Panc1 (cell line): ENCODE data around the gene ALDH1L2. TPM values are rescaled to one million over a fixed set of nuclear protein-coding genes. Genes with fewer than 3 reads are reported as not detected.

Source experiments
- ATAC-seq: fragments of 200-7000 bp; cut with Tn5 transposase; 2 replicates; pipeline ENCODE4 v1.9.1; 2020; ENCODE audit warnings: mild to moderate bottlenecking, moderate library complexity
- BruUV-seq: library from RNA; stranded (reverse); fragments of 400-500 nt; replicated peaks from 2 replicates; lab custom pipeline; 2021; lab: Mats Ljungman, UMichigan
- CTCF ChIA-PET: fragments of 300-600 bp; sonication (Branson Sonifier 250); formaldehyde crosslinking; loops from one replicate; lab custom pipeline; 2022; ENCODE audit warnings: antibody characterized with exemption; lab: Charles Lee
- POLR2A ChIA-PET: fragments of 300-600 bp; sonication (Branson Sonifier 250); formaldehyde crosslinking; loops from one replicate; lab custom pipeline; 2022; ENCODE audit warnings: antibody characterized with exemption; lab: Charles Lee
- DNase-seq: peaks from one replicate; pipeline ENCODE4 v3.0.0-alpha.2; 2010; ENCODE audit warnings: low read depth, low spot score
- H3K27ac ChIP-seq: 2 replicates; pipeline ENCODE4 v1.5.1; 2011; ENCODE audit warnings: mild to moderate bottlenecking, low read length, inconsistent platforms
- H3K27me3 ChIP-seq: fragments of 200-500 bp; sonication (Bioruptor generic); 2 replicates; pipeline ENCODE4 v1.6.0; 2014; ENCODE audit warnings: low read length, inconsistent platforms; ENCODE audit not compliant: control insufficient read depth, insufficient read depth
- H3K36me3 ChIP-seq: fragments of 200-500 bp; sonication (Bioruptor generic); 2 replicates; pipeline ENCODE4 v1.5.1; 2014; ENCODE audit warnings: inconsistent platforms, mild to moderate bottlenecking, low read length, moderate library complexity; ENCODE audit not compliant: control insufficient read depth, insufficient read depth
- H3K4me1 ChIP-seq: 2 replicates; pipeline ENCODE4 v1.5.1; 2011; ENCODE audit warnings: inconsistent platforms, mild to moderate bottlenecking, low read length, moderate library complexity; ENCODE audit not compliant: control insufficient read depth, insufficient read depth
- H3K4me3 ChIP-seq, 2 experiments: 2 replicates each; pipeline ENCODE4 v1.5.1; 2011 to 2012; ENCODE audit warnings: low read depth in 2 of 2, low read length in 2 of 2, mild to moderate bottlenecking in 2 of 2, inconsistent platforms in 1 of 2, moderate library complexity in 1 of 2
- H3K9me3 ChIP-seq: fragments of 200-500 bp; sonication (Bioruptor generic); 2 replicates; pipeline ENCODE4 v1.5.1; 2014; ENCODE audit warnings: low read depth, mild to moderate bottlenecking, inconsistent platforms, low read length, moderate library complexity; ENCODE audit not compliant: control insufficient read depth, insufficient read depth
- POLR2AphosphoS5 ChIP-seq: IDR thresholded peaks from 2 replicates; pipeline ENCODE4 v1.6.1; 2012; ENCODE audit warnings: mild to moderate bottlenecking, low read depth, low read length, moderate library complexity
- SIN3A ChIP-seq: IDR thresholded peaks from 2 replicates; pipeline ENCODE4 v1.6.1; 2012; ENCODE audit warnings: low read depth, mild to moderate bottlenecking, low read length, moderate library complexity, borderline replicate concordance; ENCODE audit not compliant: insufficient read depth
- TCF7L2 ChIP-seq: IDR thresholded peaks from 2 replicates; pipeline ENCODE4 v1.6.1; 2011; ENCODE audit warnings: mild to moderate bottlenecking, low read depth, low read length, inconsistent platforms
- in situ Hi-C: cut with HindIII; loops from 2 replicates; pipeline ENCODE4 v1.10.0; 2016; ENCODE audit warnings: low sequenced_read_pairs, low pct_unique_long_range_greater_than_20kb
- intact Hi-C: fragments of 100-400 bp; cut with micrococcal nuclease; formaldehyde crosslinking; loops from one replicate; pipeline ENCODE4 v1.10.0; 2022; ENCODE audit not compliant: unreplicated experiment
- total RNA-seq: library from RNA; stranded (reverse); gene quantifications from one replicate; pipeline ENCODE4 v1.2.1, GENCODE V29; 2021; ENCODE audit not compliant: unreplicated experiment
- TF ChIP-seq, protein P1 (sequence below), 2 experiments: IDR thresholded peaks; 2 replicates each; pipeline ENCODE4 v1.6.1; 2011 to 2012; ENCODE audit warnings: low read depth in 2 of 2, control low read depth in 1 of 2, low read length in 1 of 2, mild to moderate bottlenecking in 1 of 2, moderate library complexity in 1 of 2; ENCODE audit not compliant: insufficient read depth in 1 of 2
- TF ChIP-seq, protein P2 (sequence below): fragments of 450-650 bp; IDR thresholded peaks from 2 replicates; pipeline ENCODE4 v1.5.1; 2017; ENCODE audit warnings: mild to moderate bottlenecking

Gene ALDH1L2
- total RNA-seq, 1 experiment from 2014 or later = 2.2 TPM

DNA sequence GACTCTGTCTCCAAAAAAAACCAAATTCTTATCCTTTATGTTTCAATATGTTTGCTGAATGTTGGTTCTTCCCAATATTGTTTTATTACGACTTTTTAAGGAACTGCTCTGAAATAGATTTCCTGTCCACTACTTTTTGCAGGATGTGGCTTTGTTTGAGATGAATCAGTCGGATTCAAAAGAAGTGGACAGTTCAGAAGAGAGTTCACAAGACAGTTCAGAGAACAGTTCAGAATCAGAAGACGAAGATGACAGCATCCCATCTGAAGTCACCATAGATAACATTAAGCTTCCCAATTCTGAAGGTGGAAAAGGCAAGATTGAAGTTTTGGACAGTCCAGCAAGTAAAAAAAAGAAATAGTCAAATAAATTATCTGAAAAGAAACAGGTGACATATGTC lies 89.9 kb downstream of the ALDH1L2 start:
- no peak for DNase-seq
- no peak overlapping the region for H3K4me3 ChIP-seq
- TF ChIP-seq TCF7L2 (no peak), SIN3A (no peak), POLR2AphosphoS5 (no peak)
- TF ChIP-seq, protein P1, sequence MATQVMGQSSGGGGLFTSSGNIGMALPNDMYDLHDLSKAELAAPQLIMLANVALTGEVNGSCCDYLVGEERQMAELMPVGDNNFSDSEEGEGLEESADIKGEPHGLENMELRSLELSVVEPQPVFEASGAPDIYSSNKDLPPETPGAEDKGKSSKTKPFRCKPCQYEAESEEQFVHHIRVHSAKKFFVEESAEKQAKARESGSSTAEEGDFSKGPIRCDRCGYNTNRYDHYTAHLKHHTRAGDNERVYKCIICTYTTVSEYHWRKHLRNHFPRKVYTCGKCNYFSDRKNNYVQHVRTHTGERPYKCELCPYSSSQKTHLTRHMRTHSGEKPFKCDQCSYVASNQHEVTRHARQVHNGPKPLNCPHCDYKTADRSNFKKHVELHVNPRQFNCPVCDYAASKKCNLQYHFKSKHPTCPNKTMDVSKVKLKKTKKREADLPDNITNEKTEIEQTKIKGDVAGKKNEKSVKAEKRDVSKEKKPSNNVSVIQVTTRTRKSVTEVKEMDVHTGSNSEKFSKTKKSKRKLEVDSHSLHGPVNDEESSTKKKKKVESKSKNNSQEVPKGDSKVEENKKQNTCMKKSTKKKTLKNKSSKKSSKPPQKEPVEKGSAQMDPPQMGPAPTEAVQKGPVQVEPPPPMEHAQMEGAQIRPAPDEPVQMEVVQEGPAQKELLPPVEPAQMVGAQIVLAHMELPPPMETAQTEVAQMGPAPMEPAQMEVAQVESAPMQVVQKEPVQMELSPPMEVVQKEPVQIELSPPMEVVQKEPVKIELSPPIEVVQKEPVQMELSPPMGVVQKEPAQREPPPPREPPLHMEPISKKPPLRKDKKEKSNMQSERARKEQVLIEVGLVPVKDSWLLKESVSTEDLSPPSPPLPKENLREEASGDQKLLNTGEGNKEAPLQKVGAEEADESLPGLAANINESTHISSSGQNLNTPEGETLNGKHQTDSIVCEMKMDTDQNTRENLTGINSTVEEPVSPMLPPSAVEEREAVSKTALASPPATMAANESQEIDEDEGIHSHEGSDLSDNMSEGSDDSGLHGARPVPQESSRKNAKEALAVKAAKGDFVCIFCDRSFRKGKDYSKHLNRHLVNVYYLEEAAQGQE (IDR thresholded peaks at IDR 0.05; ENCODE audit: insufficient read depth in 1 of 2, low read depth in 2 of 2, low read length in 1 of 2) = no peak
- TF ChIP-seq, protein P2, sequence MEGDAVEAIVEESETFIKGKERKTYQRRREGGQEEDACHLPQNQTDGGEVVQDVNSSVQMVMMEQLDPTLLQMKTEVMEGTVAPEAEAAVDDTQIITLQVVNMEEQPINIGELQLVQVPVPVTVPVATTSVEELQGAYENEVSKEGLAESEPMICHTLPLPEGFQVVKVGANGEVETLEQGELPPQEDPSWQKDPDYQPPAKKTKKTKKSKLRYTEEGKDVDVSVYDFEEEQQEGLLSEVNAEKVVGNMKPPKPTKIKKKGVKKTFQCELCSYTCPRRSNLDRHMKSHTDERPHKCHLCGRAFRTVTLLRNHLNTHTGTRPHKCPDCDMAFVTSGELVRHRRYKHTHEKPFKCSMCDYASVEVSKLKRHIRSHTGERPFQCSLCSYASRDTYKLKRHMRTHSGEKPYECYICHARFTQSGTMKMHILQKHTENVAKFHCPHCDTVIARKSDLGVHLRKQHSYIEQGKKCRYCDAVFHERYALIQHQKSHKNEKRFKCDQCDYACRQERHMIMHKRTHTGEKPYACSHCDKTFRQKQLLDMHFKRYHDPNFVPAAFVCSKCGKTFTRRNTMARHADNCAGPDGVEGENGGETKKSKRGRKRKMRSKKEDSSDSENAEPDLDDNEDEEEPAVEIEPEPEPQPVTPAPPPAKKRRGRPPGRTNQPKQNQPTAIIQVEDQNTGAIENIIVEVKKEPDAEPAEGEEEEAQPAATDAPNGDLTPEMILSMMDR = no peak
- H3K36me3 ChIP-seq = peaks cover 23% of the 10 kb centered on the region
- no peaks in the 10 kb centered on the region for H3K27me3 ChIP-seq
- no TSS peak for BruUV-seq
- POLR2A ChIA-PET = no interaction called here
- H3K4me1 ChIP-seq = no peaks in the 10 kb centered on the region
- no peak for ATAC-seq
- CTCF ChIA-PET = no interaction called here
- intact Hi-C loops = no loop called here
- in situ Hi-C loops = no loop called here
- H3K9me3 ChIP-seq = no peaks in the 10 kb centered on the region
- H3K27ac ChIP-seq = no peak overlapping the region

DNA sequence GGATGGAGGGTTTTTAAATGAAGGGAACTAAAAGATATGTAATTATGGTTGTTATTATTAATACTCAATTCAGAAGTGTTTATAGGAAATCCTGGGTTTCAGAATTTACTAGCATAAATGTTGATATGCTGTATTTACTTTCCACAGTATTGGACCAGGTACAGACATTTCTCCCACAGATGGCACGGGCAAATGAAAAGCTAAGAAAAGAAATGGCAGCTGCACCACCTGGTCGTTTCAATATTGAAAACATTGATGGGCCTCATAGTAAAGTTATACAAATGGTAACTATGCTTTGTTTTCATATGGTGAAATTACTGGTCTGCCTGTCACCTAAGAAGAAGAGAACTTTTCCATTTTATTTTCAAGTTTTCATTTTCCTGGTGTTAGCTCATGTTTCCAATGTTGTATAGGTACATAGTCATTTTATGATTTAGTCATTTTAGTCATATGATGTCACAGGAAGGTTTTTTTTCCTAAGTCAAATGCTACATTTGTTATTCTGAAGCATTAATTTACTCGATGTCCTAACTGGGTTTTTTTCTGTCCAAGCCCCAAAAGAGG lies 92.6 kb downstream of the ALDH1L2 start:
- intact Hi-C loops (no loop called here), in situ Hi-C loops (no loop called here)
- Histone ChIP-seq H3K27me3 (no peaks in the 10 kb centered on the region), H3K9me3 (no peaks in the 10 kb centered on the region), H3K27ac (no peak overlapping the region), H3K4me3 (no peak overlapping the region), H3K4me1 (peaks cover 10% of the 10 kb centered on the region), H3K36me3 (peaks cover 23% of the 10 kb centered on the region)
- DNase-seq = no peak
- ChIA-PET POLR2A (no interaction called here), CTCF (no interaction called here)
- BruUV-seq = no TSS peak
- TF ChIP-seq, protein P2 = no peak
- TF ChIP-seq POLR2AphosphoS5 (no peak), TCF7L2 (no peak), SIN3A (no peak)
- TF ChIP-seq, protein P1 (IDR thresholded peaks at IDR 0.05; ENCODE audit: insufficient read depth in 1 of 2, low read depth in 2 of 2, low read length in 1 of 2) = no peak
- ATAC-seq = no peak
